H1 (cell line): ENCODE results near the gene FSTL4. TPM values are rescaled to one million over a fixed set of nuclear protein-coding genes. Genes with fewer than 3 reads are reported as not detected.

Experiments
- CTCF ChIA-PET: fragments of 300-600 bp; sonication (Branson Sonifier 250); formaldehyde crosslinking; loops from one replicate; lab custom pipeline; 2021; ENCODE audit not compliant: partially characterized antibody; lab: Charles Lee
- POLR2A ChIA-PET: fragments of 300-600 bp; sonication (Branson Sonifier 250); formaldehyde crosslinking; loops from one replicate; lab custom pipeline; 2021; ENCODE audit warnings: inconsistent platforms; ENCODE audit not compliant: partially characterized antibody; lab: Charles Lee
- DNase-seq, 2 experiments: peaks; one replicate each; pipeline versions ENCODE4 v3.0.0 to v3.0.0-alpha.2; 2010 to 2022; ENCODE audit warnings: low spot score in 2 of 2, low read depth in 1 of 2, mixed read lengths in 1 of 2
- FAIRE-seq: peaks from 2 replicates; lab custom pipeline; 2011; peaks lifted over from hg19 to GRCh38; lab: Jason Lieb, UNC
- H2AFZ ChIP-seq: 2 replicates; pipeline ENCODE4 v1.8.1; 2012; ENCODE audit warnings: low read length, inconsistent platforms
- H2AK5ac ChIP-seq: 2 replicates; pipeline ENCODE4 v1.6.1; 2013; ENCODE audit warnings: low read depth, low read length
- H2BK120ac ChIP-seq: replicated peaks from 2 replicates; pipeline ENCODE3; 2013; ENCODE audit warnings: low read depth, low read length, inconsistent platforms
- H2BK12ac ChIP-seq: 2 replicates; pipeline ENCODE4 v1.6.1; 2013; ENCODE audit warnings: low read depth, low read length
- H2BK15ac ChIP-seq: 2 replicates; pipeline ENCODE4 v1.6.1; 2013; ENCODE audit warnings: low read length
- H2BK20ac ChIP-seq: 2 replicates; pipeline ENCODE4 v1.6.1; 2013; ENCODE audit warnings: low read length
- H2BK5ac ChIP-seq: 2 replicates; pipeline ENCODE4 v1.6.1; 2013; ENCODE audit warnings: low read depth, low read length
- H3K14ac ChIP-seq: 2 replicates; pipeline ENCODE4 v1.6.1; 2013; ENCODE audit warnings: inconsistent platforms; ENCODE audit not compliant: insufficient read length
- H3K18ac ChIP-seq: 2 replicates; pipeline ENCODE4 v1.6.1; 2013; ENCODE audit warnings: low read length; ENCODE audit errors: extremely low read depth
- H3K23ac ChIP-seq: 2 replicates; pipeline ENCODE4 v1.6.1; 2013; ENCODE audit warnings: inconsistent platforms; ENCODE audit not compliant: insufficient read length
- H3K23me2 ChIP-seq: 2 replicates; pipeline ENCODE4 v1.6.1; 2013; ENCODE audit warnings: low read depth, low read length
- H3K27ac ChIP-seq: 2 replicates; pipeline ENCODE4 v1.6.1; 2011; ENCODE audit warnings: low read depth, low read length, inconsistent platforms
- H3K27me3 ChIP-seq, 4 experiments: replicated peaks in 1 of 4; 1 replicate in 1 of 4; 2 replicates in 3 of 4; pipeline versions ENCODE4 v1.6.1 to v1.8.1; 2011 to 2013; ENCODE audit warnings: low read length in 3 of 4, mild to moderate bottlenecking in 3 of 4, inconsistent platforms in 2 of 4, mixed read lengths in 2 of 4, moderate library complexity in 1 of 4; ENCODE audit not compliant: control insufficient read depth in 3 of 4, insufficient read depth in 3 of 4; ENCODE audit errors: extremely low read depth in 1 of 4
- H3K36me3 ChIP-seq, 4 experiments: 2 replicates each; pipeline versions ENCODE4 v1.6.1 to v1.8.1; 2011 to 2013; ENCODE audit warnings: mild to moderate bottlenecking in 4 of 4, low read length in 3 of 4, moderate library complexity in 2 of 4, control low read depth in 1 of 4, inconsistent platforms in 1 of 4; ENCODE audit not compliant: insufficient read depth in 4 of 4, control insufficient read depth in 2 of 4
- H3K4ac ChIP-seq: replicated peaks from 2 replicates; pipeline ENCODE3; 2013; ENCODE audit warnings: low read length, low read depth, mixed read lengths, inconsistent platforms; ENCODE audit not compliant: insufficient read length
- H3K4me1 ChIP-seq, 4 experiments: replicated peaks in 1 of 4; 1 replicate in 1 of 4; 2 replicates in 3 of 4; pipeline versions ENCODE4 v1.6.1 to v1.8.1; 2011 to 2013; ENCODE audit warnings: low read length in 3 of 4, inconsistent platforms in 2 of 4, mixed read lengths in 1 of 4; ENCODE audit not compliant: insufficient read depth in 4 of 4, control insufficient read depth in 3 of 4
- H3K4me2 ChIP-seq, 2 experiments: 2 replicates each; pipeline versions ENCODE4 v1.6.1 to v1.8.1; 2011 to 2013; ENCODE audit warnings: low read depth in 2 of 2, low read length in 2 of 2, control low read depth in 1 of 2, inconsistent platforms in 1 of 2, mild to moderate bottlenecking in 1 of 2; ENCODE audit not compliant: insufficient read depth in 1 of 2
- H3K4me3 ChIP-seq, 4 experiments: fragments of 200-600, 300-600 bp in 1 of 4; sonication (generic), shearing (Covaris generic), sonication (Bioruptor Twin) in 1 of 4; 2 replicates each; pipeline versions ENCODE4 v1.5.1 to v1.8.1; 2011 to 2016; ENCODE audit warnings: low read length in 4 of 4, low read depth in 3 of 4, control low read depth in 2 of 4, inconsistent platforms in 2 of 4, mild to moderate bottlenecking in 2 of 4, mixed read lengths in 1 of 4, moderate library complexity in 1 of 4; ENCODE audit not compliant: insufficient read depth in 2 of 4; ENCODE audit errors: extremely low read depth in 1 of 4
- H3K56ac ChIP-seq: replicated peaks from 2 replicates; pipeline ENCODE3; 2013; ENCODE audit warnings: low read depth, mild to moderate bottlenecking, mixed read lengths, low read length, inconsistent platforms; ENCODE audit not compliant: insufficient read length
- H3K79me1 ChIP-seq: 2 replicates; pipeline ENCODE4 v1.6.1; 2013; ENCODE audit warnings: low read depth, low read length, control low read depth
- H3K79me2 ChIP-seq, 2 experiments: 2 replicates each; pipeline versions ENCODE4 v1.6.1 to v1.8.1; 2012 to 2013; ENCODE audit warnings: low read length in 2 of 2, mild to moderate bottlenecking in 2 of 2, inconsistent platforms in 1 of 2; ENCODE audit not compliant: insufficient read depth in 2 of 2, control insufficient read depth in 1 of 2
- H3K9ac ChIP-seq, 4 experiments: replicated peaks in 1 of 4; 1 replicate in 1 of 4; 2 replicates in 3 of 4; pipeline versions ENCODE4 v1.6.1 to v1.8.1; 2011 to 2013; ENCODE audit warnings: low read depth in 3 of 4, low read length in 3 of 4, control low read depth in 2 of 4, mild to moderate bottlenecking in 2 of 4, moderate library complexity in 2 of 4, inconsistent platforms in 1 of 4; ENCODE audit errors: extremely low read depth in 1 of 4
- H3K9me3 ChIP-seq, 2 experiments: 2 replicates each; pipeline versions ENCODE4 v1.6.1 to v1.8.1; 2012 to 2013; ENCODE audit warnings: mild to moderate bottlenecking in 2 of 2, moderate library complexity in 2 of 2, control low read depth in 1 of 2, inconsistent platforms in 1 of 2, low read depth in 1 of 2, low read length in 1 of 2, mixed read lengths in 1 of 2; ENCODE audit not compliant: insufficient read depth in 2 of 2
- H4K20me1 ChIP-seq, 2 experiments: replicated peaks in 1 of 2; 2 replicates each; pipeline versions ENCODE3 to v1.8.1; 2011 to 2013; ENCODE audit warnings: inconsistent platforms in 2 of 2, low read length in 2 of 2, mild to moderate bottlenecking in 1 of 2; ENCODE audit not compliant: insufficient read depth in 2 of 2, control insufficient read depth in 1 of 2
- H4K5ac ChIP-seq: 2 replicates; pipeline ENCODE4 v1.6.1; 2013; ENCODE audit warnings: low read length, low read depth, mixed read lengths, inconsistent platforms; ENCODE audit not compliant: insufficient read length
- H4K8ac ChIP-seq: 2 replicates; pipeline ENCODE4 v1.8.0; 2013; ENCODE audit warnings: mild to moderate bottlenecking, moderate library complexity, low read length, inconsistent platforms; ENCODE audit not compliant: insufficient read depth; ENCODE audit errors: extremely low read depth
- H4K91ac ChIP-seq: replicated peaks from 2 replicates; pipeline ENCODE3; 2013; ENCODE audit warnings: low read length, mixed read lengths, inconsistent platforms; ENCODE audit not compliant: insufficient read length
- CEBPB ChIP-seq: IDR thresholded peaks from 2 replicates; pipeline ENCODE4 v1.6.1; 2012; ENCODE audit warnings: low read depth, low read length
- CTBP2 ChIP-seq: IDR thresholded peaks from 2 replicates; pipeline ENCODE4 v1.7.0; 2011; ENCODE audit warnings: borderline replicate concordance, mild to moderate bottlenecking, moderate library complexity, mixed read lengths, low read length; ENCODE audit not compliant: insufficient read depth, insufficient read length
- GTF2F1 ChIP-seq: IDR thresholded peaks from 2 replicates; pipeline ENCODE4 v1.6.1; 2012; ENCODE audit warnings: low read depth, low read length, improper control_type of control experiment, borderline replicate concordance
- MAFK ChIP-seq: IDR thresholded peaks from 2 replicates; pipeline ENCODE4 v1.6.1; 2012; ENCODE audit warnings: low read depth, mild to moderate bottlenecking, improper control_type of control experiment, low read length
- RFX5 ChIP-seq: IDR thresholded peaks from 2 replicates; pipeline ENCODE4 v1.6.1; 2011; ENCODE audit warnings: low read depth, low read length, improper control_type of control experiment, borderline replicate concordance
- SIN3A ChIP-seq, 2 experiments: IDR thresholded peaks in 1 of 2; conservative IDR thresholded peaks in 1 of 2; 2 replicates each; pipeline ENCODE4 v1.6.1; 2011 to 2012; ENCODE audit warnings: low read length in 2 of 2, improper control_type of control experiment in 1 of 2, low read depth in 1 of 2, mild to moderate bottlenecking in 1 of 2
- TAF7 ChIP-seq: optimal IDR thresholded peaks from 2 replicates; pipeline ENCODE3; 2011; ENCODE audit warnings: low read depth, mild to moderate bottlenecking, inconsistent platforms, low read length, moderate library complexity, borderline replicate concordance
- WGBS, 2 experiments: shearing (Covaris generic) in 1 of 2; methylation state at CpG; one replicate each; pipeline versions ENCODE4 v1.1.6 to v1.1.7; 2013 to 2015; ENCODE audit warnings: low lambda C conversion rate in 2 of 2, mixed read lengths in 2 of 2, inconsistent platforms in 1 of 2, low coverage in 1 of 2, missing lambda C conversion rate in 1 of 2; ENCODE audit not compliant: insufficient replicate concordance in 2 of 2, insufficient coverage in 1 of 2, insufficient read length in 1 of 2; ENCODE audit errors: extremely low coverage in 1 of 2, missing lambda C conversion rate in 1 of 2; 5-methylcytosine and 5-hydroxymethylcytosine counted together
- polyA plus RNA-seq, 7 experiments: library from polyadenylated mRNA; depleted of rRNA in 3 of 7; stranded (reverse) in 5 of 7; unstranded in 2 of 7; fragments of >200 nt in 5 of 7; fragments of 200-250 nt in 2 of 7; gene quantifications; 1 replicate in 5 of 7; 2 replicates in 1 of 7; 4 replicates in 1 of 7; pipeline versions ENCODE4 v1.2.1 to v1.2.3, GENCODE V29; 2011 to 2013; ENCODE audit warnings: missing spikeins in 2 of 7, mixed read lengths in 2 of 7
- total RNA-seq: library from RNA; stranded (reverse); fragmentation: NEBNext Ultra II Directional; extraction: Animal tissue kit (Norgen Biotek cat#: 25700); gene quantifications from 2 replicates; pipeline ENCODE4 v1.2.1, GENCODE V29; 2021
- TF ChIP-seq, protein P1 (sequence below), 3 experiments: IDR thresholded peaks; 1 replicate in 2 of 3; 2 replicates in 1 of 3; pipeline versions ENCODE4 v1.5.1 to v1.6.1; 2011; ENCODE audit warnings: low read length in 3 of 3, mild to moderate bottlenecking in 3 of 3, inconsistent platforms in 2 of 3, low read depth in 1 of 3, moderate library complexity in 1 of 3; ENCODE audit not compliant: insufficient read depth in 1 of 3; ENCODE audit errors: control extremely low read depth in 1 of 3
- TF ChIP-seq, protein P2 (sequence below): IDR thresholded peaks from 2 replicates; pipeline ENCODE4 v1.6.1; 2012; ENCODE audit warnings: inconsistent platforms

FSTL4 gene
- total and polyA plus RNA-seq, 2 of the 8 experiments (the other 6 are each of a cell fraction or from before 2014, with no cell fraction given) = 3.1 to 4.1 TPM

DNA sequence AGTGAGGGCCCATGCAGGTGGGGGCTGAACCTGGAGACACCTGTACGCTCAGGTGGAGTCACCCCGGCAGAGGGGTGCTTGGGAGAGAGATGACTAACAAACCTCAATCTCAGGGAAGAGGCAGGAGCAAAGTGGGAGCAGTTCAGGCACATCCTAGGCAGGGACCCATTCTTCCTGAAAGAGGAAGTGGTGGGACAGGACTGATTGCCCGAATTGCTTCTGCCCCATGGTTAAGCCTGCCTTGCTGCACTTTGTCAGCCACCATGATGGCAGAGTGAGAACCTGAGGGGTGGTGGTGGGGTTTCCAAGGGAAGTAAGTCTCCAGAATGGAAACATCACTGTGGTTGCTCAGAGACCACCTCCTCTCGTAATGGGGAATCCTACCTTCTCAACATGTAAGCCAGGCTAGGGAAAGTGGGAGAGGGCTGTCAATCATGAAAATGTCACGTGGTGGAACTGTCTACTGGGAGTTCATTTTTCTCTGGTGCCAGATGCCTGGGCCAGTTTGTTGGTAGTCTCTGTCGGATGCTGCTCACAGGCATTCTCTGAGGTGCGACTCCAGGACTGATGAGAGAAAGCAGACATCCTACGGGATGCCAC is 410.2 kb downstream of the FSTL4 start:
- DNase-seq = no peak
- no peak for TF ChIP-seq CEBPB
- TF ChIP-seq RFX5 = no peak
- no peak for TF ChIP-seq CTBP2
- no peak for TF ChIP-seq MAFK
- TF ChIP-seq TAF7 = no peak
- TF ChIP-seq, protein P1, sequence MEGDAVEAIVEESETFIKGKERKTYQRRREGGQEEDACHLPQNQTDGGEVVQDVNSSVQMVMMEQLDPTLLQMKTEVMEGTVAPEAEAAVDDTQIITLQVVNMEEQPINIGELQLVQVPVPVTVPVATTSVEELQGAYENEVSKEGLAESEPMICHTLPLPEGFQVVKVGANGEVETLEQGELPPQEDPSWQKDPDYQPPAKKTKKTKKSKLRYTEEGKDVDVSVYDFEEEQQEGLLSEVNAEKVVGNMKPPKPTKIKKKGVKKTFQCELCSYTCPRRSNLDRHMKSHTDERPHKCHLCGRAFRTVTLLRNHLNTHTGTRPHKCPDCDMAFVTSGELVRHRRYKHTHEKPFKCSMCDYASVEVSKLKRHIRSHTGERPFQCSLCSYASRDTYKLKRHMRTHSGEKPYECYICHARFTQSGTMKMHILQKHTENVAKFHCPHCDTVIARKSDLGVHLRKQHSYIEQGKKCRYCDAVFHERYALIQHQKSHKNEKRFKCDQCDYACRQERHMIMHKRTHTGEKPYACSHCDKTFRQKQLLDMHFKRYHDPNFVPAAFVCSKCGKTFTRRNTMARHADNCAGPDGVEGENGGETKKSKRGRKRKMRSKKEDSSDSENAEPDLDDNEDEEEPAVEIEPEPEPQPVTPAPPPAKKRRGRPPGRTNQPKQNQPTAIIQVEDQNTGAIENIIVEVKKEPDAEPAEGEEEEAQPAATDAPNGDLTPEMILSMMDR (IDR thresholded peaks at IDR 0.05; ENCODE audit: control extremely low read depth in 1 of 3, insufficient read depth in 1 of 3, low read depth in 1 of 3, low read length in 3 of 3) = no peak
- no peak for TF ChIP-seq GTF2F1
- TF ChIP-seq SIN3A (conservative IDR thresholded peaks at IDR 0.05 in 1 of 2, IDR thresholded peaks at IDR 0.05 in 1 of 2; ENCODE audit: low read depth in 1 of 2, low read length in 2 of 2) = no peak
- TF ChIP-seq, protein P2, sequence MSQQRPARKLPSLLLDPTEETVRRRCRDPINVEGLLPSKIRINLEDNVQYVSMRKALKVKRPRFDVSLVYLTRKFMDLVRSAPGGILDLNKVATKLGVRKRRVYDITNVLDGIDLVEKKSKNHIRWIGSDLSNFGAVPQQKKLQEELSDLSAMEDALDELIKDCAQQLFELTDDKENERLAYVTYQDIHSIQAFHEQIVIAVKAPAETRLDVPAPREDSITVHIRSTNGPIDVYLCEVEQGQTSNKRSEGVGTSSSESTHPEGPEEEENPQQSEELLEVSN = no peak

More for the DNA sequence above, 410.2 kb downstream of the FSTL4 start:
- Histone ChIP-seq H3K27ac (no peak overlapping the region), H2BK120ac (no peak overlapping the region), H3K9me3 (no peaks in the 10 kb centered on the region), H2BK20ac (no peak overlapping the region), H3K79me1 (no peaks in the 10 kb centered on the region), H3K4me1 (no peaks in the 10 kb centered on the region), H3K36me3 (no peaks in the 10 kb centered on the region), H3K14ac (no peak overlapping the region), H2AK5ac (no peak overlapping the region), H3K9ac (no peak overlapping the region), H4K5ac (no peak overlapping the region), H3K4me2 (no peak overlapping the region), H3K23me2 (no peaks in the 10 kb centered on the region), H3K4ac (no peak overlapping the region), H3K23ac (no peak overlapping the region), H3K56ac (no peak overlapping the region), H2BK15ac (no peak overlapping the region), H3K18ac (no peak overlapping the region), H3K79me2 (no peaks in the 10 kb centered on the region), H4K8ac (no peak overlapping the region), H2BK5ac (no peak overlapping the region), H2AFZ (no peak overlapping the region), H3K27me3 (no peaks in the 10 kb centered on the region), H4K91ac (no peak overlapping the region), H2BK12ac (no peak overlapping the region), H4K20me1 (no peaks in the 10 kb centered on the region), H3K4me3 (no peak overlapping the region)
- ChIA-PET CTCF (interaction anchor here (1.0 kb wide), 1 partner anchor 8 kb away, joined by 3 read pairs; no protein-coding TSS in a partner anchor), POLR2A (no interaction called here)
- no peak for FAIRE-seq
- 84% methylated on average over 8 of the region's 8 CpGs; no CpG with 5 or more reads in 1 of the 2 experiments for WGBS, 2 experiments
